HG03571 (cell line): ENCODE data around the gene SIRT1.
"Not testable (repeated sequence)": the region's sequence is repeated elsewhere in the genome, so short reads cannot be mapped to it uniquely, and the experiment has no call there.

Experiments used
- ATAC-seq: cut with Tn5 transposase; IDR thresholded peaks from one replicate; pipeline ENCODE4 v1.9.1; 2021; ENCODE audit not compliant: unreplicated experiment

Gene SIRT1

GRCh38 chr10:67884313-67884841, at the start of gene SIRT1:
Gene SIRT1 (plus strand): TSS chr10:67884656. CDS start chr10:67884722, 66 bp downstream.
- ATAC-seq = peak; percentile 85

- ATAC-seq = not testable (repeated sequence)
These were observed 48.7 kb upstream of the SIRT1 start for GRCh38 chr10:67835541-67836394.

GRCh38 chr10:67836488-67836887, 48.0 kb upstream of the SIRT1 start:
- no peak for ATAC-seq

- ATAC-seq = no peak
These were observed 47.5 kb upstream of the SIRT1 start for GRCh38 chr10:67836972-67837371.

- ATAC-seq = no peak
These were observed 46.7 kb upstream of the SIRT1 start, which contains the start of gene DNAJC12 for GRCh38 chr10:67837541-67838314. Gene DNAJC12 (minus strand): TSS chr10:67838188. CDS start chr10:67838011, 177 bp downstream.

GRCh38 chr10:67839511-67839910, 44.9 kb upstream of the SIRT1 start:
- ATAC-seq = not testable (repeated sequence)

GRCh38 chr10:67839951-67840350, 44.5 kb upstream of the SIRT1 start:
- no peak for ATAC-seq

- ATAC-seq = no peak
These were observed 42.7 kb upstream of the SIRT1 start for GRCh38 chr10:67841737-67842136.

GRCh38 chr10:67843284-67843683, 41.2 kb upstream of the SIRT1 start:
- no peak for ATAC-seq

- ATAC-seq = peak; percentile 89
These were observed 35.0 kb upstream of the SIRT1 start for GRCh38 chr10:67849331-67850011.

GRCh38 chr10:67851186-67851585, 33.3 kb upstream of the SIRT1 start:
- ATAC-seq = no peak

GRCh38 chr10:67852761-67853160, 31.7 kb upstream of the SIRT1 start:
- no peak for ATAC-seq

GRCh38 chr10:67853512-67853911, 30.9 kb upstream of the SIRT1 start:
- no peak for ATAC-seq

- no peak for ATAC-seq
These were observed 25.5 kb upstream of the SIRT1 start for GRCh38 chr10:67858971-67859370.

GRCh38 chr10:67861750-67862432, 22.6 kb upstream of the SIRT1 start:
- no peak for ATAC-seq

GRCh38 chr10:67863094-67863493, 21.4 kb upstream of the SIRT1 start:
- no peak for ATAC-seq

- ATAC-seq = no peak
These were observed 19.7 kb upstream of the SIRT1 start for GRCh38 chr10:67864607-67865371.

- ATAC-seq = no peak
These were observed 16.3 kb upstream of the SIRT1 start for GRCh38 chr10:67868132-67868531.

- ATAC-seq = no peak
These were observed 14.5 kb upstream of the SIRT1 start for GRCh38 chr10:67869996-67870395.
